Breast epithelium (tissue), 4 donors: ENCODE measurements around the gene CREB1. TPM values are rescaled to one million over a fixed set of nuclear protein-coding genes. Genes with fewer than 3 reads are reported as not detected.

Experiments used
- DNase-seq, 2 donors: peaks; one replicate each; pipeline ENCODE4 v3.0.0-alpha.2; 2019; ENCODE audit warnings: low spot score in 2 of 2
- H3K27ac ChIP-seq, 2 donors: fragments of 200-600 bp; sonication (generic) in 1 of 2; one replicate each; pipeline ENCODE4 v1.5.1; 2016 to 2019; ENCODE audit warnings: mild to moderate bottlenecking in 1 of 2
- H3K27me3 ChIP-seq, 2 donors: fragments of 200-600 bp; sonication (generic) in 1 of 2; one replicate each; pipeline versions ENCODE4 v1.5.1 to v1.6.0; 2017 to 2019; ENCODE audit warnings: control low read depth in 1 of 2, mild to moderate bottlenecking in 1 of 2
- H3K36me3 ChIP-seq: fragments of 200-600 bp; one replicate; pipeline ENCODE4 v1.5.1; 2019
- H3K4me1 ChIP-seq, 2 donors: fragments of 200-600 bp; sonication (generic); one replicate each; pipeline ENCODE4 v1.5.1; 2016 to 2019; ENCODE audit warnings: control low read depth in 1 of 2
- H3K4me3 ChIP-seq, 3 donors: fragments of 200-600 bp; sonication (generic); 1 replicate in 2 of 3; 2 replicates in 1 of 3; pipeline ENCODE4 v1.5.1; 2016 to 2019; ENCODE audit warnings: mild to moderate bottlenecking in 3 of 3, moderate library complexity in 2 of 3
- H3K9me3 ChIP-seq, 2 donors: fragments of 200-600 bp; sonication (generic) in 1 of 2; one replicate each; pipeline ENCODE4 v1.5.1; 2016 to 2019; ENCODE audit warnings: control low read depth in 1 of 2
- CTCF ChIP-seq, 3 donors: fragments of 450-650 bp; IDR thresholded peaks; one replicate each; pipeline ENCODE4 v1.5.1; 2016 to 2017; ENCODE audit warnings: antibody characterized with exemption in 3 of 3, mild to moderate bottlenecking in 3 of 3, moderate library complexity in 3 of 3
- POLR2A ChIP-seq: fragments of 450-650 bp; IDR thresholded peaks from one replicate; pipeline ENCODE4 v1.6.1; 2016; ENCODE audit warnings: antibody characterized with exemption, mild to moderate bottlenecking, moderate library complexity
- POLR2AphosphoS5 ChIP-seq, 3 donors: sonication (generic); formaldehyde crosslinking; IDR thresholded peaks; one replicate each; pipeline ENCODE4 v1.6.1; 2017; ENCODE audit warnings: antibody characterized with exemption in 3 of 3
- intact Hi-C: fragments of 100-400 bp; cut with DNase I; formaldehyde crosslinking; loops from one replicate; pipeline ENCODE4 v1.15.1; 2023; ENCODE audit warnings: low total_unique reads
- total RNA-seq, 3 donors: library from RNA; depleted of rRNA; stranded (reverse); fragments of >200 nt; gene quantifications; one replicate each; pipeline ENCODE4 v1.1.0, GENCODE V29; 2016

The CREB1 gene
- total RNA-seq, 3 donors from 2014 or later, result 45.6 to 81.5 (median 54.1) TPM

- no peak overlapping the region for H3K27ac ChIP-seq
- no peaks in the 10 kb centered on the region for H3K4me1 ChIP-seq
- no peak for DNase-seq
- intact Hi-C loops, result no loop called here
- TF ChIP-seq CTCF (IDR thresholded peaks at IDR 0.05) (no peak), POLR2A (no peak), POLR2AphosphoS5 (IDR thresholded peaks at IDR 0.05) (no peak)
- no peak overlapping the region for H3K4me3 ChIP-seq
- no peaks in the 10 kb centered on the region for H3K36me3 ChIP-seq
- H3K27me3 ChIP-seq, result no peaks in the 10 kb centered on the region
- no peaks in the 10 kb centered on the region for H3K9me3 ChIP-seq
These were observed 32.2 kb upstream of the CREB1 start for GRCh38 chr2:207497596-207497995.

GRCh38 chr2:207498427-207498826 is 31.3 kb upstream of the CREB1 start:
- Histone ChIP-seq H3K27me3 (no peaks in the 10 kb centered on the region), H3K4me3 (no peak overlapping the region), H3K9me3 (no peaks in the 10 kb centered on the region), H3K27ac (no peak overlapping the region), H3K36me3 (no peaks in the 10 kb centered on the region), H3K4me1 (peaks cover 0 to under 1% of the 10 kb centered on the region in 2 donors)
- TF ChIP-seq POLR2A (no peak), POLR2AphosphoS5 (IDR thresholded peaks at IDR 0.05) (no peak)
- DNase-seq, result no peak
- intact Hi-C loops, result no loop called here

GRCh38 chr2:207499114-207499513 is 30.6 kb upstream of the CREB1 start:
- Histone ChIP-seq H3K36me3 (no peaks in the 10 kb centered on the region), H3K27me3 (no peaks in the 10 kb centered on the region), H3K4me1 (peaks cover 0 to 4% of the 10 kb centered on the region in 2 donors), H3K27ac (no peak overlapping the region), H3K4me3 (no peak overlapping the region), H3K9me3 (no peaks in the 10 kb centered on the region)
- TF ChIP-seq CTCF (IDR thresholded peaks at IDR 0.05) (no peak), POLR2AphosphoS5 (IDR thresholded peaks at IDR 0.05) (no peak), POLR2A (no peak)
- intact Hi-C loops, result no loop called here
- no peak for DNase-seq

- Histone ChIP-seq H3K4me1 (peaks cover 0 to 4% of the 10 kb centered on the region in 2 donors), H3K9me3 (no peaks in the 10 kb centered on the region), H3K27me3 (no peaks in the 10 kb centered on the region), H3K4me3 (no peak overlapping the region), H3K27ac (no peak overlapping the region), H3K36me3 (no peaks in the 10 kb centered on the region)
- TF ChIP-seq POLR2AphosphoS5 (IDR thresholded peaks at IDR 0.05), result no peak
- TF ChIP-seq CTCF (IDR thresholded peaks at IDR 0.05), result no peak
- no peak for TF ChIP-seq POLR2A
- intact Hi-C loops, result no loop called here
- no peak for DNase-seq
These were observed 27.8 kb upstream of the CREB1 start for GRCh38 chr2:207501802-207502576.

GRCh38 chr2:207502577-207503198 is 27.1 kb upstream of the CREB1 start:
- Histone ChIP-seq H3K27ac (no peak overlapping the region), H3K4me1 (peaks cover 0 to 4% of the 10 kb centered on the region in 2 donors), H3K9me3 (no peaks in the 10 kb centered on the region), H3K4me3 (no peak overlapping the region), H3K36me3 (no peaks in the 10 kb centered on the region), H3K27me3 (no peaks in the 10 kb centered on the region)
- no peak for DNase-seq
- no peak for TF ChIP-seq POLR2AphosphoS5 (IDR thresholded peaks at IDR 0.05)
- no peak for TF ChIP-seq CTCF (IDR thresholded peaks at IDR 0.05)
- TF ChIP-seq POLR2A, result no peak
- intact Hi-C loops, result no loop called here
